Stimulated activated naive B cell treated with anti-CD40 and anti-IgM and Interleukin-4, amounts not matched to agents 10 μg/mL and 1 μg/mL and 100 μg/mL, for 72 hours (primary cell): ENCODE measurements around the gene BPIFB1.

Experiments
- ATAC-seq, 2 donors: fragments of 150-1000 bp; cut with Tn5 transposase; replicated peaks; 2 replicates each; pipeline ENCODE4 v1.10.0; 2021; ENCODE audit warnings: moderate library complexity in 1 of 2
- DNase-seq: peaks from one replicate; pipeline ENCODE4 v3.0.0; 2021
- H3K27ac Mint-ChIP-seq: one replicate; pipeline ENCODE4 v1.8.0; 2022; ENCODE audit warnings: mild to moderate bottlenecking, mixed read lengths
- H3K27me3 Mint-ChIP-seq, 2 donors: one replicate each; pipeline ENCODE4 v1.8.0; 2022; ENCODE audit warnings: mixed read lengths in 2 of 2
- H3K36me3 Mint-ChIP-seq, 2 donors: one replicate each; pipeline ENCODE4 v1.8.0; 2022; ENCODE audit warnings: mixed read lengths in 2 of 2, mild to moderate bottlenecking in 1 of 2
- H3K4me1 Mint-ChIP-seq, 2 donors: one replicate each; pipeline ENCODE4 v1.8.0; 2022; ENCODE audit warnings: mixed read lengths in 2 of 2, mild to moderate bottlenecking in 1 of 2
- H3K4me3 Mint-ChIP-seq, 2 donors: one replicate each; pipeline ENCODE4 v1.8.0; 2022; ENCODE audit warnings: mild to moderate bottlenecking in 2 of 2, mixed read lengths in 2 of 2, moderate library complexity in 1 of 2
- H3K9me3 Mint-ChIP-seq, 2 donors: one replicate each; pipeline ENCODE4 v1.8.0; 2022; ENCODE audit warnings: mixed read lengths in 2 of 2, mild to moderate bottlenecking in 1 of 2

BPIFB1 gene

DNA sequence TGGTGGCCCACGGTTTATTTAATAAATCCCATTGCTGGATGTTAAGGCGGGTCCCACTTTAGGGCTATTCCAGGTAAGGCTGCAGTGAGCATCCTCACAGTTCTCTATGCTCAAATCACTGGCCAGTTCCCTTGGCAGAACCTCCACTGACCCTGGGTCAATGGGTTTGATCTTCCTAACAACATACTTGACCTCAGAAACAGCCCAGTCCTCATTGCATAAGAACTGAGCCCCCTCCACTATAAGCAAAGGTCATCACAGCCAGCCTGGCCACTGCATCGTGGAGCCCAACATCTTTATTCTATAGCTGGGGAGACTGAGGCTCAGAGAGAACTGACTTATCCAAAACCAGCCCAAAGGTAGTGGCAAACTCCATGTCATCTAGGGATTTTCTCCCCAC lies 4.3 kb upstream of the BPIFB1 start:
- Mint-ChIP-seq H3K4me1 (no peaks in the 10 kb centered on the region), H3K36me3 (no peaks in the 10 kb centered on the region), H3K27me3 (peaks cover 33% of the 10 kb centered on the region in 2 donors), H3K4me3 (no peak overlapping the region), H3K9me3 (no peaks in the 10 kb centered on the region), H3K27ac (no peak overlapping the region)
- ATAC-seq (no peak), DNase-seq (no peak)

DNA sequence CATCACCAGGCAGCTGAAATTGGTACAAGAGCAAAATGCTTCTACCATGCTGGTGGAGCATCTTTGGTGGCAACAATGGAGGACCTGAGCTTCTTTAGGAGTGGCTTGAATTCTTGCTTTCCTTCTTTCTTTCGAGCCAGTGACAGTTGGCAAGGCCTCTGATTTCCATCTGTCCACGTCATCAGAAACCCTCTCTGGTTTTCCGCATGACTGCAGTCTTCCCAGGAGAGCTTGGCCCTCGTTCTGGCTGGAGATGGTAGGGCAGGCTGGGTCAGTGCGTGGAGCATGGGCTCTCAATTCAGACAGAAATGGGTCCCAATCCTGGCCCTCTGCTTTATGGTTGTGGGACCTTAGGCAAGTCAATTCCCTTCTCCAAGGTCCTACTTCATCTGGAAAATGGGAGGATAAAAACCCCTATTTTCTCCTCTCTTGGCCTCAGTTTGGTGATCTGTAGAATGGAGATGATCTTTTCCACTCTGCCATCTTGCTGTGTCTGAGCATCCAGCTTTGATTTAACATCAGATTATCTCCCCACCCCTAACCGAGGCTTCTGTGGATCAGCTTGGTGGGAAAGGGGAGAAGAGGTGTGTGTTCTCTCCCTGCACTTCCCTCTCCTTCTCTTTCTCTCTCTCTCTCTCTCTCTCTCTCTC lies 3.6 kb upstream of the BPIFB1 start:
- Mint-ChIP-seq H3K9me3 (no peaks in the 10 kb centered on the region), H3K4me3 (no peak overlapping the region), H3K27me3 (peaks cover 33 to 35% of the 10 kb centered on the region in 2 donors), H3K27ac (no peak overlapping the region), H3K4me1 (no peaks in the 10 kb centered on the region), H3K36me3 (no peaks in the 10 kb centered on the region)
- DNase-seq: no peak
- ATAC-seq: no peak

DNA sequence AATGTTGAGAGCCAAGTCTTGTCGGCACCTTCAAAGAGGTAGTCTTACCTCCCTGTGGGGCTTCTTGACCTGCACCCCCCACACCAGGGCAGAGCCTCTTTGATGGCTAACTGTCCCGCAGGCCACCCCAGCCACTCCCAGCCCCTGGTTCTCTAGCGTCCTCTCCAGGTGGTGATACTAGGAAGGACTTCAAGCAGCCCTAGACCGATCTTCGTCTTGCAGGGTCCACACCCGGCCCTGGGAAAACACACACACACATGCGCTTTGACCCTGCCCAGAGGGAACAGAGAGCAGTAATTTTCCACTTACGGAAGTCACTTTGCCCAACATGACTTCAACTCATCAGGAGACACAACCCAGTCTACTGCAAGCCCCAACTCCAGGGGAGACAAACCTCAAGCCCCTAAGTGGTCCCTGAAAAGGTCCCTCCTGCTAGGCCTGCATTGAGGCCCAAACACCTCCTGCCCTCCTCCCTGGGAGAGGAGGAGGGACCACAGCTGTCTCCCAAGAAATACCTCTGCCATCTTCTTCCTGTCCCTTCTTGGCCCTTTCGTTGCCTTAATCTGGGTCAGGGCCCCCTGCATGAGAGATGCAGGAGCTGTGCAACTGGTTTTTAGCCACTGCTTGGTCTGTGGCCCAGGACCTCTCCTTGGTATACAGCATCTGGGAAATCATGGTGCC lies 2.9 kb upstream of the BPIFB1 start:
- Mint-ChIP-seq H3K27me3 (peaks cover 34 to 39% of the 10 kb centered on the region in 2 donors), H3K36me3 (no peaks in the 10 kb centered on the region), H3K4me3 (no peak overlapping the region), H3K4me1 (no peaks in the 10 kb centered on the region), H3K27ac (no peak overlapping the region), H3K9me3 (no peaks in the 10 kb centered on the region)
- ATAC-seq (no peak), DNase-seq (no peak)

DNA sequence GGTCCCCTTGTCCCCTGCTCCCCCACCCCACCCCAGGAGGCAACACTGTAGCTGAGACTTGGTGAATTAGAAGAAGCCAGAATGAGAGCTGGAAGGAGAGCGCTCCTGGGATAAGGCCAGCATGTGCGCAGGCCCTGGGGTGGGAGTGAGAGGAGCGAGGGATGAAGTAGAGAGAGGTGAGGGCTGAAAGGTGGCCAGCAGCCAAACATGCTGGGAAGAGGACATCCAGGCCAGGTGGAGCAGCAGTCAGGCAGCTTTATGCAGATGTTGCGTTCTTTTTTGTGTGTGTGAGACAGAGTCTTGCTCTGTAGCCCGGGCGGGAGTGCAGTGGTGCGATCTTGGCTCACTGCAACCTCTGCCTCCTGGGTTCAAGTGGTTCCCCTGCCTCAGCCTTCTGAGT lies 2.2 kb upstream of the BPIFB1 start:
- Mint-ChIP-seq H3K36me3 (no peaks in the 10 kb centered on the region), H3K4me3 (no peak overlapping the region)

DNA sequence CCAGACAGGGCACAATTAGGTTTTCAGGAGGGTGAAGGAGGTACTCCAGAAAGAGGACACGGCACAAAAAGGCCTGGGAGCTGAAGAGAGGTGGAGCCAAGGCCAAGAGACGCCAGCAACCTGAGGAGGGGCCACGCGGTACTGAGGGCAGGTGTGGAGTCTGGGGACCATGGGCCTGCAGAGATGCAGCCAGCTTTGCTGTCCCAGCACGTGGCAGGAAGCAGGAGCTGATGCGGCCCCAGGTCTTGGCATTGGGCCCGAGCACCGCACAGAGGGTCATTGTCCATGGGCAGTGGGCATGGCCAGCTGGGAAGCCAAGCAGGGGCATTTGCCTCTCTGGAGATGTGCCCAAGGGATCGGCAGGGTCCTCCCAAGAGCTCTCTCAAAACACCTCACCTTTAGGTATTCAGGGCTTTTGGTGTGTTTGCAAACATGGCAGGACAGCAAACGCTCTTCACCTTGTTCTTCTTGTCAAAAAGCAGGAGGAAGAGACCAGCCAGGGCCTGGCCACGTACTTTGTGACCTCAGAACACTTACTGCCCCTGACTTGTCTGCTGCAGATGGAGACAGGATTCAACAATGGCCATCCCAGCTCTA lies 1.4 kb upstream of the BPIFB1 start:
- Mint-ChIP-seq H3K27me3 (peaks cover 30 to 37% of the 10 kb centered on the region in 2 donors), H3K9me3 (no peaks in the 10 kb centered on the region)

More for the DNA sequence above, 2.2 kb upstream of the BPIFB1 start:
- ATAC-seq (no peak), DNase-seq (no peak)
- Mint-ChIP-seq H3K4me1 (no peaks in the 10 kb centered on the region), H3K27ac (no peak overlapping the region), H3K27me3 (peaks cover 35 to 41% of the 10 kb centered on the region in 2 donors), H3K9me3 (no peaks in the 10 kb centered on the region)

DNA sequence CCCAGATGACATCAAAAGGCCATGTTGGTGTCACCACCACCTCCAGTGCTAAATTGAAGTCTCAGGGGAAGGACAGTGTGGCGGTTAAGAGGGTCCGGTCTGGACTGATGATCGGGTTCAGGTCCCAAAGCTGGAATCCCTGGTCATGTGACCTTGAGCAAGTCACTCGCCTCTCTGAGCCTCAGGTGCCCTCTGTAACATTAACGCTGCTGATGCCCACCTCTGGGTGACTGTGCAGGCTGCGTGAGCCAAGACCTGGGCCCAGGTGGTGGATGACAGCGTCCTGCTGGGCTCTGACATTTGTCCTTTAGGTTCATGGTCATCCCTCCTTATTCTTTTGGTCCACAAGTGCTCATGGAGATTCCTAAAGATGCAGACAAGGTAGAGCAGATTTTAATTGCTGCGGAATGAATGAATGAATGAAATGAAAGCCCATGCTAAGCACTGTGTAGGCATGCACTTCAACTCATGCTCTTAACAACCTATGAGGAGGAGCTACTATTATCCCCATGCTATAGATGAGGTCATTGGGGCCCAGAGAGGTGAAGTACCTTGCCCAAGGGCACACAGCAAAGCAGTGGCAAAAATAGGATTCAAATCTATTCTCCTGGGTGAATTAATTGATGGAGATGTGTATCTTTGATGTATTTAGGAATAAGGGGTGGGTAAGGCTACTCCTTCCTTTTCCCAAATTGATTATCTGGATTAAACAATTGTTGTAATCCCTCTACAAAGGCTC lies 649 bp upstream of the BPIFB1 start:
- DNase-seq: no peak
- Mint-ChIP-seq H3K27me3 (peaks cover 34 to 42% of the 10 kb centered on the region in 2 donors), H3K4me3 (no peak overlapping the region), H3K4me1 (no peaks in the 10 kb centered on the region), H3K9me3 (no peaks in the 10 kb centered on the region), H3K36me3 (no peaks in the 10 kb centered on the region), H3K27ac (no peak overlapping the region)
- ATAC-seq: no peak

More for the DNA sequence above, 1.4 kb upstream of the BPIFB1 start:
- no peak for DNase-seq
- ATAC-seq: no peak
- no peak overlapping the region for H3K27ac Mint-ChIP-seq
- no peaks in the 10 kb centered on the region for H3K4me1 Mint-ChIP-seq
- no peak overlapping the region for H3K4me3 Mint-ChIP-seq
- H3K36me3 Mint-ChIP-seq: no peaks in the 10 kb centered on the region

DNA sequence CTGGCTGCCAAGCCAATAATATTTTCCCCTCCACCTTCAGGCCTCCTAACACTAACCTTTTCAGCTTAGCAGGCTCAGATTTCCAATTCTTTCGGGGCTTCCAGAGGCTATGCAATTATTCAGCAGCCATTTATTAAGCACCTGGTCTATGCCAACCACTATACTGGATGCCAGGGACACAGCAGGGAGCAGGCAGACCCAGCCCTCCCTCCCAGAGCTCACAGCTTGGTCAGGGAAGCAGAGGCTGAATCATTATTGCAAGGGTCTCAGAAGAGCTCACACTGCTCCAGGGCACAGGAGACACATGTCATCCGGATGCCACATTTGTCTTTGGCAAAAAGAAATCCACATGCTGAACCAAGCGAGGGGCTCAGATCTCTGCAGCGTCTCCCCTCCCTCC lies 1.3 kb downstream of the BPIFB1 start:
- Mint-ChIP-seq H3K27me3 (peaks cover 29 to 37% of the 10 kb centered on the region in 2 donors), H3K27ac (no peak overlapping the region), H3K9me3 (no peaks in the 10 kb centered on the region), H3K4me3 (no peak overlapping the region), H3K36me3 (no peaks in the 10 kb centered on the region), H3K4me1 (no peaks in the 10 kb centered on the region)
- no peak for DNase-seq
- ATAC-seq: no peak

DNA sequence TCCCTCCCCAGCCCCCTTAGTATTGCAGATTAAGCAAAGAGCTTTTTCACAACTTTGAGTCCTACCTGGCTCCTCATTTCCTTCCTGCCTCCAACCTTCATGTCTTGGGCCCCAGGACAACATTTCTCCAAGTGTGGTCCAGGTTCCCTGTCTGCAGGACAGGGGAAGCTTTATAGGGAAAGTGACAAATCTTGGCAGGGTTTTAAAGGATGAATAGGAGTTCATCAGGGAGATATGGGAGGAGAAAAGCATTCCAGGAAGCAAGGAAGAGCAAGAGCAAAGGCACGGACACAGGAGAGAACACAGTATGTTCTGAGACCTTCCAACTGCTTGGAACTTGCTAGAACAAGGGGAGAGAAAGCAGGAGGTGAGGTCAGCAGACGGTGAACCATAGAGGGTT lies 1.9 kb downstream of the BPIFB1 start:
- Mint-ChIP-seq H3K4me3 (no peak overlapping the region), H3K27me3 (peaks cover 29 to 38% of the 10 kb centered on the region in 2 donors), H3K4me1 (no peaks in the 10 kb centered on the region), H3K36me3 (no peaks in the 10 kb centered on the region), H3K27ac (no peak overlapping the region), H3K9me3 (no peaks in the 10 kb centered on the region)
- DNase-seq (no peak), ATAC-seq (no peak)

DNA sequence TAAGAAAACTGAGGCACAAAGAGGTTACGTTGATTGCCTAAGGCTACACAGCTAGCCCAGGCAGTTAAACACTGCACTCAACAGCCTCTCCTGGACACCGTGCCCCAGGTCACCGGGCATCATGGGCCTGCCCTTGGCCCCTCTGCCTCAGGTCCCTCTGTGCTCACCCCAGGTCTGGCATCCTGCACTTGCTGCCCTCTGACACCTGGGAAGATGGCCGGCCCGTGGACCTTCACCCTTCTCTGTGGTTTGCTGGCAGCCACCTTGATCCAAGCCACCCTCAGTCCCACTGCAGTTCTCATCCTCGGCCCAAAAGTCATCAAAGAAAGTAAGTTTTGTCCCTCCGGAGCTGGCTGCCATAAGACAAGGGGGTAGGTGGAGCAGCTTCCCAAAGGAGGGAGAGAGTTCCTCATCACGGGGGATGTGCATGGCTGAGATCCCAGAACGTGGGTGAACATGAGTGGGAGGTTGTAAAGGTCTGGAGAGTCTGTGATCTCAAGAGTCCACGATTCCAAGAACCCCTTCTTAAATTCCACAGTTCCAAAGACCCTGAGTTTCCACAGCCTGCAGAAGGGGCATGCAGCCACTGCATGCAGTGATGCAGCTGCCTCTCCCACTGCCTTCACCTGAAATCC lies 3.0 kb downstream of the BPIFB1 start:
- ATAC-seq (no peak), DNase-seq (no peak)
- Mint-ChIP-seq H3K4me1 (no peaks in the 10 kb centered on the region), H3K4me3 (no peak overlapping the region), H3K9me3 (no peaks in the 10 kb centered on the region), H3K36me3 (no peaks in the 10 kb centered on the region), H3K27ac (no peak overlapping the region), H3K27me3 (peaks cover 35 to 36% of the 10 kb centered on the region in 2 donors)

DNA sequence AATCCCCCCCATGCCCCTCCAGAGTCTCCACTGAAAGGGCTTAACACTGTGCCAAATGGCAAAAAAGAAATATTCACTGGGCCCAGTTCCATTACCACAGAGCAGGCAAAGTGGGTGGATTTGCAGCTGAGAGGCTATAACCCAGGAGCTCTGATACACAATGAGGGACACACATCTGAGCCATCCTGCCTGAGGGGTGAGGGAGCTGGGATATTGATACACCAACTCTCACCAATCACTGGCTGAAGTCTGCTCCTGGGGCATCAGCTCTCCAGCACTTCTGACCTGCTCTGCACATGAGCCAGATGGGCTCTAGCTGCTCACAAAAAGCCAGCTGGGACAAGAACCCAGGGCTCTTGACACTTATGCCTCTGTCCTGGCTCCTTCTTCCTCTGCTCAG lies 4.9 kb downstream of the BPIFB1 start:
- DNase-seq (no peak), ATAC-seq (no peak)
- Mint-ChIP-seq H3K4me3 (no peak overlapping the region), H3K27ac (no peak overlapping the region), H3K9me3 (no peaks in the 10 kb centered on the region), H3K27me3 (peaks cover 41 to 42% of the 10 kb centered on the region in 2 donors), H3K36me3 (no peaks in the 10 kb centered on the region), H3K4me1 (no peaks in the 10 kb centered on the region)

DNA sequence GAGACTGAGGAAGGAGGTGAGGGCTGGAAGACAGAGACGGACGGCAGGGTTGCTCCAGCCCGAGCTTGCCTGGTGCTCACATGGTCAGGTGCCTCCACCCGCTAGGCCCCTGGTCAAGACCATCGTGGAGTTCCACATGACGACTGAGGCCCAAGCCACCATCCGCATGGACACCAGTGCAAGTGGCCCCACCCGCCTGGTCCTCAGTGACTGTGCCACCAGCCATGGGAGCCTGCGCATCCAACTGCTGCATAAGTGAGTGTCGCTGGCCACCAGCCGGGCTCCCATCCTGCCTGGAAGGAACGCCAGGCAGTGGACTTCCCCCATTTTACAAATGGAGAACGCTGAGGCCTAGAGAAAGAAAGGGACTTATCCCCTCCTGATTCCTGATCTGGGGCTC lies 7.8 kb downstream of the BPIFB1 start:
- Mint-ChIP-seq H3K9me3 (no peaks in the 10 kb centered on the region), H3K4me1 (no peaks in the 10 kb centered on the region), H3K4me3 (no peak overlapping the region), H3K27ac (no peak overlapping the region), H3K27me3 (peaks cover 30 to 37% of the 10 kb centered on the region in 2 donors), H3K36me3 (no peaks in the 10 kb centered on the region)
- no peak for ATAC-seq
- DNase-seq: no peak

DNA sequence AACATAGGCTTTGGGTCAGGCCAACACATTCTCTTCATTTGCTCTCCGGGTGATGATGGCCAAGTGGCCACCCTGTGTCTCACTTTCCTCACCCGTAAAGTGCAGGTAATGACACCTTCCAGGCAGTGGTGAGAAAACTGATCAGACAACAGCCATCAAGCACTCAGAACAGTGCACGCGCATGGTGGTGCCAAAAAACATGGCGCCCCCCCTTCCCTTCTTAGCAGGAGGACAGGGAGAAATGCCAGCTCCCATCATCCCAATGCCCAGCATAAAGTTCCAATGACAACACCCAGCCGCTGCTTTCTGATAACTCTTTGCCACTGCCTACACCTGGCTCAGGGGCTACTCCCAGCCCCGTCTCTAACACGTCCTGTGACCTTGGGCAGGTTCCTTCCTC lies 8.4 kb downstream of the BPIFB1 start:
- Mint-ChIP-seq H3K36me3 (no peaks in the 10 kb centered on the region), H3K4me1 (no peaks in the 10 kb centered on the region), H3K27me3 (peaks cover 30 to 37% of the 10 kb centered on the region in 2 donors), H3K4me3 (no peak overlapping the region), H3K27ac (no peak overlapping the region), H3K9me3 (no peaks in the 10 kb centered on the region)
- ATAC-seq (peak in 1 of 2 donors; percentile 10), DNase-seq (no peak)

DNA sequence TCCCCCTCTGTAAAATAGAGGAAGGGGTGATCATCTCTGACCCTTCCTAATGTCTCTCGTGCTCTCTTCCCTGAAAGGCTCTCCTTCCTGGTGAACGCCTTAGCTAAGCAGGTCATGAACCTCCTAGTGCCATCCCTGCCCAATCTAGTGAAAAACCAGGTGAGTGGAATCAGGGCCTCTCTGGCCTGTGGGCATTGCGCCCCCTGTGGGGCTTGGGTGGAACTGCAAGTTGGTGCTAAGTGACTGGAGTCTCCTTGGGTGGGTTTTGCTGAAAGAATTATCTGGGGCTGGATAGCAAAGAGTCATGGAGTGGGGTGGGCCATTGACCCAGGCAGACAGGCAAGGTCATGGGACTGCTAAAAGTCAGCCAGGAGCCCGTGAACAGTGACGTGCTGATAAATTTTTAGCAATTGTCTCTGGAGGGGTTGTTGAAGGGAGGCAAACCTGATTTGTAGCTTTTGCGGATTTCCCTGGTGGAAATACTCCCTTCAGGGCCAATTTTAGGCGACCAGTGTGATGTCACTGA lies 8.9 kb downstream of the BPIFB1 start:
- H3K27ac Mint-ChIP-seq: no peak overlapping the region

DNA sequence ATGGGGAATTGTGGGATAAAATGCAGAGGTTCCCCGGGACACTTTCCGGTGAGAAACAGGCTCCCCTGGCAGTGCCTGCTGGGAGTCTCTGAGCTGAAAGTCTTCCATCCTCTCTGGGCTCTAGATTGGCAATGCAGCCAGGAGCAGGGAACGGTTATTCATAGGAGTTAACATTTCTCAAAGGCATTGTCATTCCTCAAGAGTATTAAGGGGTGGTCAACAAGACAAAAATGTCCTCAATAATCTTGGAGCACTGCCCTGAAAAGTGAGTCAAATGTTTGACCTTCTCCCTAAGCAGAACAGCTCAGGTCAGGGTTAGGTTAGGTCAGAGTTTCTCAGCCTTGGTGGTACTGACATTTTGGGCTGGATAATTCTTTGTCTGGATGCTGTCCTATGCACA lies 13.2 kb downstream of the BPIFB1 start:
- no peak for DNase-seq
- H3K27me3 Mint-ChIP-seq: peaks cover 22 to 32% of the 10 kb centered on the region in 2 donors
- no peak overlapping the region for H3K4me3 Mint-ChIP-seq
- no peaks in the 10 kb centered on the region for H3K9me3 Mint-ChIP-seq
- peaks cover 2 to 5% of the 10 kb centered on the region in 2 donors for H3K4me1 Mint-ChIP-seq
- H3K27ac Mint-ChIP-seq: no peak overlapping the region
- H3K36me3 Mint-ChIP-seq: no peaks in the 10 kb centered on the region
- ATAC-seq: no peak

More for the DNA sequence above, 8.9 kb downstream of the BPIFB1 start:
- Mint-ChIP-seq H3K9me3 (no peaks in the 10 kb centered on the region), H3K27me3 (peaks cover 27 to 34% of the 10 kb centered on the region in 2 donors), H3K4me3 (no peak overlapping the region), H3K4me1 (no peaks in the 10 kb centered on the region), H3K36me3 (no peaks in the 10 kb centered on the region)
- peak; percentile 54 to 61 for ATAC-seq
- peak; percentile 13 for DNase-seq
